Brain microvascular endothelial cell (primary cell): ENCODE data around the gene MAPKAPK2.

Source experiments
- DNase-seq: peaks from one replicate; pipeline ENCODE4 v3.0.0-alpha.2; 2020
- H3K27ac ChIP-seq: fragments of 250-450 bp; sonication (Bioruptor Pico); 2 replicates; pipeline ENCODE4 v1.5.1; 2020; ENCODE audit warnings: mild to moderate bottlenecking, moderate library complexity
- H3K27me3 ChIP-seq: fragments of 250-450 bp; sonication (Bioruptor Pico); replicated peaks from 2 replicates; pipeline ENCODE4 v1.5.1; 2020; ENCODE audit warnings: mild to moderate bottlenecking
- H3K36me3 ChIP-seq: fragments of 250-450 bp; sonication (Bioruptor Pico); replicated peaks from 2 replicates; pipeline ENCODE4 v1.5.1; 2020; ENCODE audit warnings: mild to moderate bottlenecking
- H3K4me3 ChIP-seq: 2 replicates; pipeline ENCODE4 v1.5.1; 2011; ENCODE audit warnings: low read depth, mild to moderate bottlenecking, control low read depth, low read length, moderate library complexity
- in situ Hi-C: cut with HindIII; loops from 2 replicates; pipeline ENCODE4 v1.10.0; 2017; ENCODE audit warnings: low sequenced_read_pairs, low pct_ligation_motif_present
- TF ChIP-seq, protein P1 (sequence below): IDR thresholded peaks from 2 replicates; pipeline ENCODE4 v1.5.1; 2011; ENCODE audit warnings: low read depth, mild to moderate bottlenecking, moderate library complexity, low read length, control low read depth, inconsistent platforms; ENCODE audit errors: missing control alignments

The MAPKAPK2 gene

DNA sequence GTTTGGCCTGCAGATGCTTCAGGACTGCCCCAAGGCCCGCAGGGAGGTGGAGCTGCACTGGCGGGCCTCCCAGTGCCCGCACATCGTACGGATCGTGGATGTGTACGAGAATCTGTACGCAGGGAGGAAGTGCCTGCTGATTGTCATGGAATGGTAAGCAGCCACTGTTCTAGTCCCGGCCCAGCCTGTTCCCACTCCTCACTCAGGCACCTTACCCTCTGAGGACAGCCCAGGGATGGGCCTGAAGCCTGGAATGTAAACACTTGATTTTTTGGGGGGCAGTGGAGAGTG is 43.9 kb downstream of the MAPKAPK2 start:
- TF ChIP-seq, protein P1, sequence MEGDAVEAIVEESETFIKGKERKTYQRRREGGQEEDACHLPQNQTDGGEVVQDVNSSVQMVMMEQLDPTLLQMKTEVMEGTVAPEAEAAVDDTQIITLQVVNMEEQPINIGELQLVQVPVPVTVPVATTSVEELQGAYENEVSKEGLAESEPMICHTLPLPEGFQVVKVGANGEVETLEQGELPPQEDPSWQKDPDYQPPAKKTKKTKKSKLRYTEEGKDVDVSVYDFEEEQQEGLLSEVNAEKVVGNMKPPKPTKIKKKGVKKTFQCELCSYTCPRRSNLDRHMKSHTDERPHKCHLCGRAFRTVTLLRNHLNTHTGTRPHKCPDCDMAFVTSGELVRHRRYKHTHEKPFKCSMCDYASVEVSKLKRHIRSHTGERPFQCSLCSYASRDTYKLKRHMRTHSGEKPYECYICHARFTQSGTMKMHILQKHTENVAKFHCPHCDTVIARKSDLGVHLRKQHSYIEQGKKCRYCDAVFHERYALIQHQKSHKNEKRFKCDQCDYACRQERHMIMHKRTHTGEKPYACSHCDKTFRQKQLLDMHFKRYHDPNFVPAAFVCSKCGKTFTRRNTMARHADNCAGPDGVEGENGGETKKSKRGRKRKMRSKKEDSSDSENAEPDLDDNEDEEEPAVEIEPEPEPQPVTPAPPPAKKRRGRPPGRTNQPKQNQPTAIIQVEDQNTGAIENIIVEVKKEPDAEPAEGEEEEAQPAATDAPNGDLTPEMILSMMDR, result no peak
- Histone ChIP-seq H3K36me3 (peaks cover 42% of the 10 kb centered on the region), H3K27me3 (no peaks in the 10 kb centered on the region), H3K27ac (no peak overlapping the region), H3K4me3 (no peak overlapping the region)
- in situ Hi-C loops, result no loop called here
- DNase-seq, result no peak

DNA sequence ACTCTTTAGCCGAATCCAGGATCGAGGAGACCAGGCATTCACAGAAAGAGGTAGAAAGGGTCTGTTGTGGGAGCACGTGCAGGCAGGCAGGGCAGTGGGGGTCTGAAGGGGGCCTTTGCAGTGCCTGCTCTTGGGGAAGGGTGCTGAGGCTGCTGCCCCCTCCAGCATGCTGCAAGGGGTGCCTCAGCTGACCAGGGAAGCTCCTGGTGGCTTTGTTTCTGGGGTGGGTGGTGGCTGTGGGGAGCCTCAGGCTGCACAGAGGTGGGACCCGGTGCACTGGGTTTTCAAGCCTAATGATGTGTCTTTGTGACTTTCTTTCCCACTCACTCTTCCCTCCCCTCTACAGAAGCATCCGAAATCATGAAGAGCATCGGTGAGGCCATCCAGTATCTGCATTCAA is 44.3 kb downstream of the MAPKAPK2 start:
- TF ChIP-seq, protein P1, result no peak
- in situ Hi-C loops, result no loop called here
- Histone ChIP-seq H3K27ac (no peak overlapping the region), H3K4me3 (no peak overlapping the region), H3K27me3 (no peaks in the 10 kb centered on the region), H3K36me3 (peaks cover 46% of the 10 kb centered on the region)
- no peak for DNase-seq

DNA sequence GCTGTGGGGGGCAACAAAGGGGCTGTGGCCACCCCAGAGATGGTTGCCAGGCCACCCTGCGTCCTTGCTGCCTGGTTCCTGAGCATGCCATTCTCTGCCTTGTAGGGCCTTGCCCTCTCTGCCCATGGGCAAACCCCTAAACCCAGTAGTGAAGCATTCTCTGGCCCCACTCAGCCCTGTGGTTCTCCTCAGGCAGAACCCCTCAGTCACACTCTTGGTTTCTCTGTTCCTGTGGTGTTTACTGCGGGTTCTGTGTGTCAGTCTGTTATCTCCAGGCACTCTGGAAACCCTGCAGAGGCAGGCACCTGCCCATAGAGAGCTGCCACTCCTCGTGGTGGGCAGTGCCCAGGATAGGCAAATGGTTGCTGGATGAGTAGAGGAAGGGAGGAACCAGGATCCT is 44.8 kb downstream of the MAPKAPK2 start:
- no peak for DNase-seq
- Histone ChIP-seq H3K36me3 (peaks cover 46% of the 10 kb centered on the region), H3K27me3 (no peaks in the 10 kb centered on the region), H3K4me3 (no peak overlapping the region), H3K27ac (no peak overlapping the region)
- in situ Hi-C loops, result no loop called here
- TF ChIP-seq, protein P1, result no peak

DNA sequence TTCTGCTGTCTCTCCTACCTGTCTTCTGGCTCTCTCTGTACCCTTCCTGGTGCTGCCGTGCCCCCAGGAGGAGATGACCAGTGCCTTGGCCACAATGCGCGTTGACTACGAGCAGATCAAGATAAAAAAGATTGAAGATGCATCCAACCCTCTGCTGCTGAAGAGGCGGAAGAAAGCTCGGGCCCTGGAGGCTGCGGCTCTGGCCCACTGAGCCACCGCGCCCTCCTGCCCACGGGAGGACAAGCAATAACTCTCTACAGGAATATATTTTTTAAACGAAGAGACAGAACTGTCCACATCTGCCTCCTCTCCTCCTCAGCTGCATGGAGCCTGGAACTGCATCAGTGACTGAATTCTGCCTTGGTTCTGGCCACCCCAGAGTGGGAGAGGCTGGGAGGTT is 47.8 kb downstream of the MAPKAPK2 start:
- peaks cover 50% of the 10 kb centered on the region for H3K36me3 ChIP-seq
- no peak overlapping the region for H3K4me3 ChIP-seq
- H3K27ac ChIP-seq, result no peak overlapping the region
- TF ChIP-seq, protein P1, result no peak
- H3K27me3 ChIP-seq, result no peaks in the 10 kb centered on the region
- no peak for DNase-seq
- in situ Hi-C loops, result no loop called here

DNA sequence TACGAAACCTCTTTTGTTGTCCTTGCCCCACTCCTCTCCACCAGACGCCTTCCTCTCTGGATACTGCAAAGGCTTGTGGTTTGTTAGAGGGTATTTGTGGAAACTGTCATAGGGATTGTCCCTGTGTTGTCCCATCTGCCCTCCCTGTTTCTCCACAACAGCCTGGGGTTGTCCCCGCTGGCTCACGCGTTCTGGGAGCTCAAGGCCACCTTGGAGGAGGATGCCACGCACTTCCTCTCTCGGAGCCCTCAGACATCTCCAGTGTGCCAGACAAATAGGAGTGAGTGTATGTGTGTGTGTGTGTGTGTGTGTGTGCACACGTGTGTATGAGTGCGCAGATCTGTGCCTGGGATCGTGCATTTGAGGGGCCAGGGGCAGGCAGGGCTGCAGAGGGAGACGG is 48.3 kb downstream of the MAPKAPK2 start:
- Histone ChIP-seq H3K27ac (no peak overlapping the region), H3K4me3 (no peak overlapping the region), H3K36me3 (peaks cover 50% of the 10 kb centered on the region), H3K27me3 (no peaks in the 10 kb centered on the region)
- in situ Hi-C loops, result no loop called here
- no peak for DNase-seq
- TF ChIP-seq, protein P1, result no peak

DNA sequence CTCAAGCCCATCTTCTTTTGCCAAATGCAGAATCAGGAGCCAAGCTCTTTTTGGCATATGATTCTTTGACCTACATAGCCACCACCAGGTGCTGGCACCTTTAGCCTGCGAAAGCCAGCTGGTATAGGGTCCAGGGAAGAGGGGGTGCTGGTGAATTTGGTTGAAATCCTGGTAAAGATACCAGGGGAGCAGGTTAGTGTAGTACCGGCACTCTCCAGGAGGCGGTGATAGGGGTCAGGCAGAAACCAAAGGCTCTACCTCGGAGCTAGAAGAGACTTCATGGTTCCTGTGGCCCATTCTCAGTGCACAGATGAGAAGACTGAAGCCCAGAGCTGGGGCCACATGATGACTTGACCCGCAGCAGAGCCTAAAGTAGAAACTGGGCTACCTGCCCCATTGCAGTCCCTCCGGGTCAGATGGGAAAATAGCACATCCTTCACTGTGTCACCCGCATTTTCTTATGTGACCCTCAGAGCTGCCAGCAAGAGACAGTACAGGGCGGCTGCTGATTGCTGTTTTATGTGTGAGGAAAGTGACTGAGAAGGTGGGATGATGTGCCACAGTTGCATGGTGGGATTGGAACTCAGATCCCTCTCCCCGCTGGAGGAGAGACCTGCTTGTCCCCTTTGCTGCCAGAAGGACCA is 49.9 kb downstream of the MAPKAPK2 start:
- H3K4me3 ChIP-seq, result no peak overlapping the region
- no peak overlapping the region for H3K27ac ChIP-seq
- H3K36me3 ChIP-seq, result peaks cover 45% of the 10 kb centered on the region
- in situ Hi-C loops, result no loop called here
- H3K27me3 ChIP-seq, result no peaks in the 10 kb centered on the region
- DNase-seq, result no peak
- TF ChIP-seq, protein P1, result peak; percentile 90
